HG02588 (cell line): ENCODE results near the gene MLXIPL.
"Not testable (repeated sequence)": the region's sequence is repeated elsewhere in the genome, so short reads cannot be mapped to it uniquely, and the experiment has no call there.

ENCODE experiments used
- ATAC-seq: cut with Tn5 transposase; IDR thresholded peaks from one replicate; pipeline ENCODE4 v1.9.1; 2021; ENCODE audit warnings: mild to moderate bottlenecking, moderate library complexity; ENCODE audit not compliant: unreplicated experiment

The MLXIPL gene

GRCh38 chr7:73613954-73614735, 10.2 kb downstream of the MLXIPL start:
- no peak for ATAC-seq

GRCh38 chr7:73612598-73613269, 11.6 kb downstream of the MLXIPL start:
- ATAC-seq: no peak

- ATAC-seq: no peak
Observed at GRCh38 chr7:73611017-73611555, 13.2 kb downstream of the MLXIPL start.

- ATAC-seq: no peak
Observed at GRCh38 chr7:73610105-73610504, 14.2 kb downstream of the MLXIPL start.

GRCh38 chr7:73607692-73607983, 16.7 kb downstream of the MLXIPL start:
- not testable (repeated sequence) for ATAC-seq

GRCh38 chr7:73606801-73607691, 17.3 kb downstream of the MLXIPL start:
- no peak for ATAC-seq

- ATAC-seq: no peak
Observed at GRCh38 chr7:73605601-73606220, 18.6 kb downstream of the MLXIPL start.

- no peak for ATAC-seq
Observed at GRCh38 chr7:73602721-73603651, 21.3 kb downstream of the MLXIPL start.

GRCh38 chr7:73599916-73600315, 24.4 kb downstream of the MLXIPL start:
- ATAC-seq: no peak

GRCh38 chr7:73599151-73599882, 25.0 kb downstream of the MLXIPL start:
- no peak for ATAC-seq

GRCh38 chr7:73597978-73598782, 26.1 kb downstream of the MLXIPL start:
- no peak for ATAC-seq

GRCh38 chr7:73596191-73597065, 27.9 kb downstream of the MLXIPL start:
- no peak for ATAC-seq

- no peak for ATAC-seq
Observed at GRCh38 chr7:73595358-73595757, 29.0 kb downstream of the MLXIPL start.

GRCh38 chr7:73593207-73594045, 30.9 kb downstream of the MLXIPL start:
- ATAC-seq: no peak

GRCh38 chr7:73586911-73587310, 37.4 kb downstream of the MLXIPL start:
- no peak for ATAC-seq

- no peak for ATAC-seq
Observed at GRCh38 chr7:73585196-73585595, 39.1 kb downstream of the MLXIPL start.
